SK-N-SH (cell line): ENCODE measurements around the gene ITGA2B. TPM values are rescaled to one million over a fixed set of nuclear protein-coding genes. Genes with fewer than 3 reads are reported as not detected.

ENCODE experiments used
- CTCF ChIA-PET: fragments of 300-600, 350-600 bp; formaldehyde crosslinking; extraction: SDS; loops from one replicate; lab custom pipeline; 2021; lab: Yijun Ruan, JAX
- POLR2A ChIA-PET: fragments of 350-600 bp; sonication (Branson Sonifier 250); formaldehyde crosslinking; extraction: SDS; loops from one replicate; lab custom pipeline; 2020; ENCODE audit warnings: antibody characterized with exemption, inconsistent platforms; lab: Yijun Ruan, JAX
- DNase-seq: peaks from one replicate; pipeline ENCODE4 v3.0.0; 2012
- H2AFZ ChIP-seq: fragments of 200-600 bp; sonication (generic); 2 replicates; pipeline ENCODE4 v1.8.1; 2016; ENCODE audit warnings: antibody characterized with exemption, mild to moderate bottlenecking, low read depth
- H3F3A ChIP-seq: fragments of 200-600 bp; sonication (generic); replicated peaks from 2 replicates; pipeline ENCODE3; 2016; ENCODE audit warnings: antibody characterized with exemption, mild to moderate bottlenecking; ENCODE audit not compliant: insufficient read depth
- H3K27ac ChIP-seq, 2 experiments: fragments of 200-500 bp in 1 of 2; fragments of 200-600 bp in 1 of 2; sonication (Bioruptor generic) in 1 of 2; sonication (generic), shearing (Covaris generic) in 1 of 2; 2 replicates each; pipeline versions ENCODE4 v1.5.1 to v1.6.1; 2014 to 2016; ENCODE audit warnings: low read depth in 2 of 2, inconsistent platforms in 1 of 2, low read length in 1 of 2, mild to moderate bottlenecking in 1 of 2, mixed read lengths in 1 of 2
- H3K27me3 ChIP-seq: fragments of 200-600 bp; sonication (generic), shearing (Covaris generic); 2 replicates; pipeline ENCODE4 v1.6.1; 2016; ENCODE audit warnings: mixed run types; ENCODE audit not compliant: insufficient read depth
- H3K36me3 ChIP-seq, 2 experiments: fragments of 200-500 bp in 1 of 2; fragments of 200-600 bp in 1 of 2; sonication (Bioruptor generic) in 1 of 2; sonication (generic) in 1 of 2; replicated peaks in 1 of 2; 2 replicates each; pipeline versions ENCODE3 to v1.5.1; 2014 to 2016; ENCODE audit warnings: low read length in 1 of 2, mild to moderate bottlenecking in 1 of 2; ENCODE audit not compliant: insufficient read depth in 2 of 2, control insufficient read depth in 1 of 2
- H3K4me1 ChIP-seq, 2 experiments: fragments of 200-500 bp in 1 of 2; fragments of 200-600 bp in 1 of 2; sonication (Bioruptor generic) in 1 of 2; sonication (generic), shearing (Covaris generic) in 1 of 2; 2 replicates each; pipeline versions ENCODE4 v1.5.1 to v1.6.1; 2014 to 2016; ENCODE audit warnings: low read depth in 1 of 2, low read length in 1 of 2, mixed run types in 1 of 2; ENCODE audit not compliant: insufficient read depth in 2 of 2, control insufficient read depth in 1 of 2
- H3K4me2 ChIP-seq: fragments of 200-600 bp; sonication (generic), shearing (Covaris generic); 2 replicates; pipeline ENCODE4 v1.6.1; 2017; ENCODE audit warnings: mixed run types
- H3K4me3 ChIP-seq, 2 experiments: fragments of 200-500 bp in 1 of 2; fragments of 200-600 bp in 1 of 2; sonication (Bioruptor generic) in 1 of 2; sonication (generic), shearing (Covaris generic) in 1 of 2; 2 replicates each; pipeline versions ENCODE4 v1.5.1 to v1.8.1; 2014 to 2016; ENCODE audit warnings: low read depth in 2 of 2, inconsistent platforms in 1 of 2, low read length in 1 of 2, mild to moderate bottlenecking in 1 of 2, mixed read lengths in 1 of 2, moderate library complexity in 1 of 2
- H3K79me2 ChIP-seq: fragments of 200-600 bp; sonication (generic); 2 replicates; pipeline ENCODE4 v1.8.1; 2017; ENCODE audit warnings: mild to moderate bottlenecking; ENCODE audit not compliant: insufficient read depth
- H3K9ac ChIP-seq: fragments of 200-600 bp; sonication (generic); 2 replicates; pipeline ENCODE4 v1.6.1; 2017; ENCODE audit warnings: mixed run types
- H3K9me2 ChIP-seq: fragments of 200-600 bp; sonication (generic); 2 replicates; pipeline ENCODE4 v1.6.1; 2017; ENCODE audit warnings: mixed run types
- H3K9me3 ChIP-seq: fragments of 200-600 bp; sonication (generic); 2 replicates; pipeline ENCODE4 v1.6.1; 2017; ENCODE audit warnings: mixed run types, mild to moderate bottlenecking, moderate library complexity
- H4K20me1 ChIP-seq: fragments of 200-600 bp; sonication (generic); 2 replicates; pipeline ENCODE4 v1.6.1; 2017; ENCODE audit warnings: mild to moderate bottlenecking, mixed run types; ENCODE audit not compliant: insufficient read depth
- CHD2 ChIP-seq: fragments of 150-350 bp; IDR thresholded peaks from 2 replicates; pipeline ENCODE4 v1.6.1; 2018; ENCODE audit warnings: low read length; ENCODE audit not compliant: partially characterized antibody
- ELF1 ChIP-seq: IDR thresholded peaks from 2 replicates; pipeline ENCODE4 v1.4.0; 2012
- EP300 ChIP-seq, 2 experiments: IDR thresholded peaks; 2 replicates each; pipeline versions ENCODE4 v1.4.0 to v1.6.1; 2012; ENCODE audit warnings: borderline replicate concordance in 1 of 2, low read depth in 1 of 2, low read length in 1 of 2
- EZH2phosphoT487 ChIP-seq: fragments of 200-600 bp; sonication (generic); IDR thresholded peaks from 2 replicates; pipeline ENCODE4 v1.6.1; 2017; ENCODE audit warnings: low read depth, mixed run types, mild to moderate bottlenecking, antibody characterized with exemption, moderate library complexity, borderline replicate concordance
- FOSL2 ChIP-seq: IDR thresholded peaks from 2 replicates; pipeline ENCODE4 v1.4.0; 2012; ENCODE audit warnings: low read depth, mild to moderate bottlenecking, moderate library complexity, borderline replicate concordance
- GABPA ChIP-seq: IDR thresholded peaks from 2 replicates; pipeline ENCODE4 v1.4.0; 2012; ENCODE audit warnings: low read depth, mild to moderate bottlenecking
- GATA2 ChIP-seq: sonication (generic); formaldehyde crosslinking; IDR thresholded peaks from 2 replicates; pipeline ENCODE4 v1.5.0; 2020; ENCODE audit warnings: mild to moderate bottlenecking, missing genetic modification reagents
- MXI1 ChIP-seq: IDR thresholded peaks from 2 replicates; pipeline ENCODE4 v1.6.1; 2012; ENCODE audit warnings: mild to moderate bottlenecking, low read depth, low read length, improper control_type of control experiment
- NFIC ChIP-seq: IDR thresholded peaks from 2 replicates; pipeline ENCODE4 v1.4.0; 2012; ENCODE audit warnings: borderline replicate concordance
- NRF1 ChIP-seq: IDR thresholded peaks from 2 replicates; pipeline ENCODE4 v1.6.1; 2012; ENCODE audit warnings: low read depth, mild to moderate bottlenecking, low read length
- POLR2AphosphoS5 ChIP-seq: IDR thresholded peaks from 2 replicates; pipeline ENCODE4 v1.6.1; 2012; ENCODE audit warnings: low read depth, low read length
- RCOR1 ChIP-seq: fragments of 150-350 bp; IDR thresholded peaks from 2 replicates; pipeline ENCODE4 v1.6.1; 2017; ENCODE audit warnings: antibody characterized with exemption, low read length
- SIN3A ChIP-seq: IDR thresholded peaks from 2 replicates; pipeline ENCODE4 v1.6.1; 2012; ENCODE audit warnings: low read depth, mild to moderate bottlenecking, low read length, moderate library complexity, borderline replicate concordance
- SMC3 ChIP-seq: IDR thresholded peaks from 2 replicates; pipeline ENCODE4 v1.6.1; 2012; ENCODE audit warnings: low read depth, low read length, improper control_type of control experiment
- TAF1 ChIP-seq: IDR thresholded peaks from 2 replicates; pipeline ENCODE4 v1.6.1; 2012; ENCODE audit warnings: low read depth, mild to moderate bottlenecking, low read length, moderate library complexity, borderline replicate concordance
- TEAD4 ChIP-seq: IDR thresholded peaks from 2 replicates; pipeline ENCODE4 v1.4.0; 2012; ENCODE audit warnings: mild to moderate bottlenecking, borderline replicate concordance; ENCODE audit not compliant: insufficient read depth
- YY1 ChIP-seq: IDR thresholded peaks from 2 replicates; pipeline ENCODE4 v1.4.0; 2012; ENCODE audit warnings: low read depth, mild to moderate bottlenecking
- WGBS: methylation state at CpG from one replicate; pipeline ENCODE4 v1.1.6; 2017; ENCODE audit warnings: low lambda C conversion rate; 5-methylcytosine and 5-hydroxymethylcytosine counted together
- polyA plus RNA-seq, 3 experiments: library from polyadenylated mRNA; depleted of rRNA; stranded (reverse); fragments of >200 nt; gene quantifications; 2 replicates each; pipeline ENCODE4 v1.2.3, GENCODE V29; 2012
- TF ChIP-seq, protein P1 (sequence below): IDR thresholded peaks from 2 replicates; pipeline ENCODE4 v1.4.0; 2012; ENCODE audit warnings: low read depth, borderline replicate concordance
- TF ChIP-seq, protein P2 (sequence below): IDR thresholded peaks from 2 replicates; pipeline ENCODE4 v1.4.0; 2012; ENCODE audit warnings: low read depth, borderline replicate concordance
- TF ChIP-seq, protein P3 (sequence below): fragments of 150-350 bp; IDR thresholded peaks from 2 replicates; pipeline ENCODE4 v1.6.1; 2016; ENCODE audit warnings: mild to moderate bottlenecking, low read depth, low read length
- TF ChIP-seq, protein P4 (sequence below): IDR thresholded peaks from 2 replicates; pipeline ENCODE4 v1.4.0; 2012; ENCODE audit warnings: low read depth
- TF ChIP-seq, protein P5 (sequence below): fragments of 200-600 bp; sonication (generic); IDR thresholded peaks from 2 replicates; pipeline ENCODE4 v1.6.1; 2017; ENCODE audit warnings: antibody characterized with exemption, mild to moderate bottlenecking, moderate library complexity
- TF ChIP-seq, protein P6 (sequence below): IDR thresholded peaks from 2 replicates; pipeline ENCODE4 v1.6.1; 2012; ENCODE audit warnings: mild to moderate bottlenecking, low read depth, low read length, moderate library complexity

Gene ITGA2B
- polyA plus RNA-seq, 1 of the 3 experiments (the other 2 are of a cell fraction) = 1.3 TPM

DNA sequence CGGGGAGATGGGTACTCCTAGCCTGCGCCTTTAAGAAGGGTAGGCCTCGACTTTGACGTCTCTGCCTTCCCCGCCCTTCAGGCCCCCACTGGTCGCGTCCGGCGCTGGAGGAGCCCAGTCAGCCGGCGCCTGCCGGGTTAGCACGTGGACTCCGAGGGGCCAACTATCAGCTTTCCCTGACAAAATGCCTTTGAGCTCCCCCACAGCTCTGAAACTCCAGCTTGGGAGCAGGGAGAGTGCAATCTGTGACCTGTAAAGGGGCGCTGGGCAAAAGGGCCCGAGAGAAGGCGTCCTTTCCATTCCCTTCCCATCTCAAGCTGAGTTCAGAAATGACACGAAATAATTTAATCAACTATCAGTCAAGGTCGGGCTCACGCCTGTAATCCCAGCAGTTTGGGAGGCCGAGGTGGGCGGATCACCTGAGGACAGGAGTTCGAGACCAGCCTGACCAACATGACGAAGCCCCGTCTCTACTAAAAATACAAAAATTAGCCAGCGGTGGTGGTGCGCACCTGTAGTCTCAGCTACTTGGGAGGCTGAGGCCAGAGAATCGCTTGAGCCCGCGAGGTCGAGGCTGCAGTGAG lies 62.5 kb downstream of the ITGA2B start:
- H3K27ac ChIP-seq = no peak overlapping the region; a peak in 1 of 4 replicates
- POLR2A ChIA-PET = interaction anchor here (0.7 to 1.8 kb wide), 5 partner anchors 9 to 107 kb away, joined by 3 to 6 read pairs (median 3); partner anchors contain the start of genes RUNDC3A and UBTF
- no peaks in the 10 kb centered on the region for H3K27me3 ChIP-seq
- no peak overlapping the region for H3K9ac ChIP-seq
- H3K4me2 ChIP-seq = no peak overlapping the region; the same call in 1 of the 2 replicates
- H3K9me3 ChIP-seq = no peaks in the 10 kb centered on the region
- H2AFZ ChIP-seq = no peak overlapping the region
- no peaks in the 10 kb centered on the region for H4K20me1 ChIP-seq
- H3K4me1 ChIP-seq = peaks cover 0 to 15% of the 10 kb centered on the region in 2 experiments; a peak in 1 of 4 replicates
- WGBS = 39% methylated on average over 30 of the region's 31 CpGs
- DNase-seq = peak; percentile 94
- H3K79me2 ChIP-seq = peaks cover 12% of the 10 kb centered on the region
- CTCF ChIA-PET = interaction anchor here (0.8 to 1.2 kb wide), 4 partner anchors 23 to 131 kb away, joined by 3 read pairs; no protein-coding TSS in a partner anchor
- H3K9me2 ChIP-seq = no peaks in the 10 kb centered on the region
- peaks cover 4 to 5% of the 10 kb centered on the region in 2 experiments for H3K36me3 ChIP-seq
- H3F3A ChIP-seq = peaks cover 9% of the 10 kb centered on the region
- H3K4me3 ChIP-seq = no peak overlapping the region
- TF ChIP-seq GABPA (no peak), RCOR1 (no peak), TEAD4 (no peak), EP300 (IDR thresholded peaks at IDR 0.05; ENCODE audit: borderline replicate concordance in 1 of 2, low read depth in 1 of 2, low read length in 1 of 2) (peak in 1 of 2 experiments; percentile 19; a peak in 1 of 4 replicates), POLR2AphosphoS5 (0 out of 2 replicates have a peak, but pooled peaks have one; percentile 15), TAF1 (no peak), SMC3 (no peak), EZH2phosphoT487 (no peak), GATA2 (CRISPR knock-in tag) (no peak), YY1 (no peak), ELF1 (peak; percentile 47), MXI1 (peak; percentile 98), SIN3A (peak; percentile 89; the same call in 1 of the 2 replicates), NFIC (no peak), NRF1 (no peak), CHD2 (peak; percentile 77), FOSL2 (no peak)
- TF ChIP-seq, protein P1, sequence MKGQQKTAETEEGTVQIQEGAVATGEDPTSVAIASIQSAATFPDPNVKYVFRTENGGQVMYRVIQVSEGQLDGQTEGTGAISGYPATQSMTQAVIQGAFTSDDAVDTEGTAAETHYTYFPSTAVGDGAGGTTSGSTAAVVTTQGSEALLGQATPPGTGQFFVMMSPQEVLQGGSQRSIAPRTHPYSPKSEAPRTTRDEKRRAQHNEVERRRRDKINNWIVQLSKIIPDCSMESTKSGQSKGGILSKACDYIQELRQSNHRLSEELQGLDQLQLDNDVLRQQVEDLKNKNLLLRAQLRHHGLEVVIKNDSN = peak; percentile 89
- TF ChIP-seq, protein P2, sequence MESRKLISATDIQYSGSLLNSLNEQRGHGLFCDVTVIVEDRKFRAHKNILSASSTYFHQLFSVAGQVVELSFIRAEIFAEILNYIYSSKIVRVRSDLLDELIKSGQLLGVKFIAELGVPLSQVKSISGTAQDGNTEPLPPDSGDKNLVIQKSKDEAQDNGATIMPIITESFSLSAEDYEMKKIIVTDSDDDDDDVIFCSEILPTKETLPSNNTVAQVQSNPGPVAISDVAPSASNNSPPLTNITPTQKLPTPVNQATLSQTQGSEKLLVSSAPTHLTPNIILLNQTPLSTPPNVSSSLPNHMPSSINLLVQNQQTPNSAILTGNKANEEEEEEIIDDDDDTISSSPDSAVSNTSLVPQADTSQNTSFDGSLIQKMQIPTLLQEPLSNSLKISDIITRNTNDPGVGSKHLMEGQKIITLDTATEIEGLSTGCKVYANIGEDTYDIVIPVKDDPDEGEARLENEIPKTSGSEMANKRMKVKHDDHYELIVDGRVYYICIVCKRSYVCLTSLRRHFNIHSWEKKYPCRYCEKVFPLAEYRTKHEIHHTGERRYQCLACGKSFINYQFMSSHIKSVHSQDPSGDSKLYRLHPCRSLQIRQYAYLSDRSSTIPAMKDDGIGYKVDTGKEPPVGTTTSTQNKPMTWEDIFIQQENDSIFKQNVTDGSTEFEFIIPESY = no peak
- TF ChIP-seq, protein P3, sequence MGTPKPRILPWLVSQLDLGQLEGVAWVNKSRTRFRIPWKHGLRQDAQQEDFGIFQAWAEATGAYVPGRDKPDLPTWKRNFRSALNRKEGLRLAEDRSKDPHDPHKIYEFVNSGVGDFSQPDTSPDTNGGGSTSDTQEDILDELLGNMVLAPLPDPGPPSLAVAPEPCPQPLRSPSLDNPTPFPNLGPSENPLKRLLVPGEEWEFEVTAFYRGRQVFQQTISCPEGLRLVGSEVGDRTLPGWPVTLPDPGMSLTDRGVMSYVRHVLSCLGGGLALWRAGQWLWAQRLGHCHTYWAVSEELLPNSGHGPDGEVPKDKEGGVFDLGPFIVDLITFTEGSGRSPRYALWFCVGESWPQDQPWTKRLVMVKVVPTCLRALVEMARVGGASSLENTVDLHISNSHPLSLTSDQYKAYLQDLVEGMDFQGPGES = no peak
- TF ChIP-seq, protein P4, sequence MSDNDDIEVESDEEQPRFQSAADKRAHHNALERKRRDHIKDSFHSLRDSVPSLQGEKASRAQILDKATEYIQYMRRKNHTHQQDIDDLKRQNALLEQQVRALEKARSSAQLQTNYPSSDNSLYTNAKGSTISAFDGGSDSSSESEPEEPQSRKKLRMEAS = peak; percentile 99
- TF ChIP-seq, protein P5, sequence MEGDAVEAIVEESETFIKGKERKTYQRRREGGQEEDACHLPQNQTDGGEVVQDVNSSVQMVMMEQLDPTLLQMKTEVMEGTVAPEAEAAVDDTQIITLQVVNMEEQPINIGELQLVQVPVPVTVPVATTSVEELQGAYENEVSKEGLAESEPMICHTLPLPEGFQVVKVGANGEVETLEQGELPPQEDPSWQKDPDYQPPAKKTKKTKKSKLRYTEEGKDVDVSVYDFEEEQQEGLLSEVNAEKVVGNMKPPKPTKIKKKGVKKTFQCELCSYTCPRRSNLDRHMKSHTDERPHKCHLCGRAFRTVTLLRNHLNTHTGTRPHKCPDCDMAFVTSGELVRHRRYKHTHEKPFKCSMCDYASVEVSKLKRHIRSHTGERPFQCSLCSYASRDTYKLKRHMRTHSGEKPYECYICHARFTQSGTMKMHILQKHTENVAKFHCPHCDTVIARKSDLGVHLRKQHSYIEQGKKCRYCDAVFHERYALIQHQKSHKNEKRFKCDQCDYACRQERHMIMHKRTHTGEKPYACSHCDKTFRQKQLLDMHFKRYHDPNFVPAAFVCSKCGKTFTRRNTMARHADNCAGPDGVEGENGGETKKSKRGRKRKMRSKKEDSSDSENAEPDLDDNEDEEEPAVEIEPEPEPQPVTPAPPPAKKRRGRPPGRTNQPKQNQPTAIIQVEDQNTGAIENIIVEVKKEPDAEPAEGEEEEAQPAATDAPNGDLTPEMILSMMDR = no peak
- TF ChIP-seq, protein P6, sequence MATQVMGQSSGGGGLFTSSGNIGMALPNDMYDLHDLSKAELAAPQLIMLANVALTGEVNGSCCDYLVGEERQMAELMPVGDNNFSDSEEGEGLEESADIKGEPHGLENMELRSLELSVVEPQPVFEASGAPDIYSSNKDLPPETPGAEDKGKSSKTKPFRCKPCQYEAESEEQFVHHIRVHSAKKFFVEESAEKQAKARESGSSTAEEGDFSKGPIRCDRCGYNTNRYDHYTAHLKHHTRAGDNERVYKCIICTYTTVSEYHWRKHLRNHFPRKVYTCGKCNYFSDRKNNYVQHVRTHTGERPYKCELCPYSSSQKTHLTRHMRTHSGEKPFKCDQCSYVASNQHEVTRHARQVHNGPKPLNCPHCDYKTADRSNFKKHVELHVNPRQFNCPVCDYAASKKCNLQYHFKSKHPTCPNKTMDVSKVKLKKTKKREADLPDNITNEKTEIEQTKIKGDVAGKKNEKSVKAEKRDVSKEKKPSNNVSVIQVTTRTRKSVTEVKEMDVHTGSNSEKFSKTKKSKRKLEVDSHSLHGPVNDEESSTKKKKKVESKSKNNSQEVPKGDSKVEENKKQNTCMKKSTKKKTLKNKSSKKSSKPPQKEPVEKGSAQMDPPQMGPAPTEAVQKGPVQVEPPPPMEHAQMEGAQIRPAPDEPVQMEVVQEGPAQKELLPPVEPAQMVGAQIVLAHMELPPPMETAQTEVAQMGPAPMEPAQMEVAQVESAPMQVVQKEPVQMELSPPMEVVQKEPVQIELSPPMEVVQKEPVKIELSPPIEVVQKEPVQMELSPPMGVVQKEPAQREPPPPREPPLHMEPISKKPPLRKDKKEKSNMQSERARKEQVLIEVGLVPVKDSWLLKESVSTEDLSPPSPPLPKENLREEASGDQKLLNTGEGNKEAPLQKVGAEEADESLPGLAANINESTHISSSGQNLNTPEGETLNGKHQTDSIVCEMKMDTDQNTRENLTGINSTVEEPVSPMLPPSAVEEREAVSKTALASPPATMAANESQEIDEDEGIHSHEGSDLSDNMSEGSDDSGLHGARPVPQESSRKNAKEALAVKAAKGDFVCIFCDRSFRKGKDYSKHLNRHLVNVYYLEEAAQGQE = no peak
